SK-N-SH treated with all-trans-retinoic acid at 6 μM for 48 hours (cell line): ENCODE measurements around the gene TACR2.

ENCODE experiments used
- ATAC-seq: fragments of 200-7000 bp; cut with Tn5 transposase; 3 replicates; pipeline ENCODE4 v1.9.1; 2020; ENCODE audit warnings: mild to moderate bottlenecking, moderate library complexity
- ARNTL ChIP-seq: fragments of 450-650 bp; formaldehyde crosslinking; IDR thresholded peaks from 2 replicates; pipeline ENCODE4 v1.5.0; 2020; ENCODE audit warnings: low read depth, mild to moderate bottlenecking, moderate library complexity, borderline replicate concordance
- CSDC2 ChIP-seq: fragments of 250-450 bp; sonication (Bioruptor Pico); IDR thresholded peaks from 2 replicates; pipeline ENCODE4 v1.5.0; 2020; ENCODE audit warnings: mild to moderate bottlenecking, moderate library complexity
- CSRNP3 ChIP-seq: fragments of 250-450 bp; sonication (Bioruptor Pico); IDR thresholded peaks from 2 replicates; pipeline ENCODE4 v1.5.1; 2021; ENCODE audit warnings: mild to moderate bottlenecking, moderate library complexity
- ESRRG ChIP-seq: fragments of 250-450 bp; sonication (Bioruptor Pico); IDR thresholded peaks from 2 replicates; pipeline ENCODE4 v1.6.1; 2021; ENCODE audit warnings: mild to moderate bottlenecking
- GLIS3 ChIP-seq: fragments of 250-450 bp; sonication (Bioruptor Pico); IDR thresholded peaks from 2 replicates; pipeline ENCODE4 v1.5.0; 2020; ENCODE audit warnings: mild to moderate bottlenecking, moderate library complexity
- ISL1 ChIP-seq: fragments of 250-450 bp; sonication (Bioruptor Pico); IDR thresholded peaks from 2 replicates; pipeline ENCODE4 v2.1.2; 2022; ENCODE audit warnings: mild to moderate bottlenecking, moderate library complexity
- OSR1 ChIP-seq: fragments of 250-450 bp; sonication (Bioruptor Pico); IDR thresholded peaks from 2 replicates; pipeline ENCODE4 v1.8.0; 2022; ENCODE audit warnings: moderate library complexity, mild to moderate bottlenecking, inconsistent platforms
- POU6F1 ChIP-seq: fragments of 250-450 bp; sonication (Bioruptor Pico); IDR thresholded peaks from 2 replicates; pipeline ENCODE4 v1.8.0; 2021; ENCODE audit warnings: low read depth, mild to moderate bottlenecking, moderate library complexity, borderline replicate concordance
- PPARA ChIP-seq: fragments of 250-450 bp; sonication (Bioruptor Pico); IDR thresholded peaks from 2 replicates; pipeline ENCODE4 v1.5.0; 2020; ENCODE audit warnings: mild to moderate bottlenecking, borderline replicate concordance
- RARB ChIP-seq: fragments of 250-450 bp; sonication (Bioruptor Pico); IDR thresholded peaks from 2 replicates; pipeline ENCODE4 v1.8.0; 2021; ENCODE audit warnings: mild to moderate bottlenecking, moderate library complexity
- SNAI2 ChIP-seq: fragments of 250-450 bp; sonication (Bioruptor Pico); IDR thresholded peaks from 2 replicates; pipeline ENCODE4 v1.5.0; 2020; ENCODE audit warnings: mild to moderate bottlenecking, moderate library complexity
- TCF4 ChIP-seq: fragments of 250-450 bp; sonication (Bioruptor Pico); IDR thresholded peaks from 2 replicates; pipeline ENCODE4 v1.8.0; 2021; ENCODE audit warnings: mild to moderate bottlenecking, moderate library complexity, borderline replicate concordance
- TOX ChIP-seq: fragments of 250-450 bp; sonication (Bioruptor Pico); IDR thresholded peaks from 2 replicates; pipeline ENCODE4 v1.8.0; 2021; ENCODE audit warnings: mild to moderate bottlenecking, moderate library complexity, borderline replicate concordance
- ZC3H10 ChIP-seq: fragments of 250-450 bp; sonication (Bioruptor Pico); IDR thresholded peaks from 2 replicates; pipeline ENCODE4 v1.5.1; 2021; ENCODE audit warnings: mild to moderate bottlenecking, moderate library complexity
- ZFP3 ChIP-seq: fragments of 250-450 bp; sonication (Bioruptor Pico); IDR thresholded peaks from 2 replicates; pipeline ENCODE4 v1.5.0; 2020; ENCODE audit warnings: mild to moderate bottlenecking, moderate library complexity
- ZFP30 ChIP-seq: fragments of 450-650 bp; formaldehyde crosslinking; IDR thresholded peaks from 2 replicates; pipeline ENCODE4 v1.5.0; 2022; ENCODE audit warnings: mild to moderate bottlenecking, moderate library complexity
- ZNF565 ChIP-seq: fragments of 450-650 bp; formaldehyde crosslinking; conservative IDR thresholded peaks from 2 replicates; pipeline ENCODE4 v1.5.0; 2020; ENCODE audit warnings: low read depth, mild to moderate bottlenecking, moderate library complexity
- ZNF70 ChIP-seq: fragments of 450-650 bp; formaldehyde crosslinking; IDR thresholded peaks from 2 replicates; pipeline ENCODE4 v1.5.0; 2020; ENCODE audit warnings: mild to moderate bottlenecking, moderate library complexity
- ZNF8 ChIP-seq: fragments of 450-650 bp; formaldehyde crosslinking; IDR thresholded peaks from 2 replicates; pipeline ENCODE4 v1.5.0; 2020; ENCODE audit warnings: mild to moderate bottlenecking, moderate library complexity
- TF ChIP-seq, protein P1 (sequence below): fragments of 250-450 bp; sonication (Bioruptor Pico); IDR thresholded peaks from 2 replicates; pipeline ENCODE4 v1.5.1; 2020; ENCODE audit warnings: low read depth, mild to moderate bottlenecking, moderate library complexity
- TF ChIP-seq, protein P2 (sequence below): fragments of 250-450 bp; sonication (Bioruptor Pico); IDR thresholded peaks from 2 replicates; pipeline ENCODE4 v1.8.0; 2020; ENCODE audit warnings: mild to moderate bottlenecking, moderate library complexity, borderline replicate concordance

The TACR2 gene

DNA sequence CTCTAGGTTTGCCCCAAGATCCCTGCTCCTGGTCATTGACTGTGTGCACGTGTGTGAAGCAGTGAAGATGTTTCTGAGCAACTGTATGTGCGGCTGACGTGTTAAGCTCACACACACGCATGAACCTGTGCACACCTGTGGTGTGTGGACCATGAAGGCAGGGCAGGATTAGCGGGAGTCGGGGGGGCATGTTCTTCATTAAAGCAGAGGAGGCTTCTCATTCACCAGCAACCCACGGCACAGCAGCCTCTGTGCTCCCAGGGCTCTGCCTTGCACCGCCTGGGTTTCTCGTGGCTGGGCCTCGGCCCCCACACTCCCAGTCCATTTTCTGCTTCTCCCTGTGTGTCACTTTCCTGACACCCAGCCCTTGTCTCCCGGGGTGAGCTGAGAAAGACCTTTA, 824 bp upstream of the TACR2 start:
- TF ChIP-seq ZNF565 (no peak), ARNTL (no peak)
- TF ChIP-seq, protein P1, sequence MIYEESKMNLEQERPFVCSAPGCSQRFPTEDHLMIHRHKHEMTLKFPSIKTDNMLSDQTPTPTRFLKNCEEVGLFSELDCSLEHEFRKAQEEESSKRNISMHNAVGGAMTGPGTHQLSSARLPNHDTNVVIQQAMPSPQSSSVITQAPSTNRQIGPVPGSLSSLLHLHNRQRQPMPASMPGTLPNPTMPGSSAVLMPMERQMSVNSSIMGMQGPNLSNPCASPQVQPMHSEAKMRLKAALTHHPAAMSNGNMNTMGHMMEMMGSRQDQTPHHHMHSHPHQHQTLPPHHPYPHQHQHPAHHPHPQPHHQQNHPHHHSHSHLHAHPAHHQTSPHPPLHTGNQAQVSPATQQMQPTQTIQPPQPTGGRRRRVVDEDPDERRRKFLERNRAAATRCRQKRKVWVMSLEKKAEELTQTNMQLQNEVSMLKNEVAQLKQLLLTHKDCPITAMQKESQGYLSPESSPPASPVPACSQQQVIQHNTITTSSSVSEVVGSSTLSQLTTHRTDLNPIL (CRISPR knock-in tag) = no peak
- ATAC-seq = no peak

- ATAC-seq = no peak
- TF ChIP-seq CSRNP3 (CRISPR knock-in tag) (no peak), ZC3H10 (no peak)
Observed at GRCh38 chr10:69415951-69416350, 767 bp downstream of the TACR2 start.

DNA sequence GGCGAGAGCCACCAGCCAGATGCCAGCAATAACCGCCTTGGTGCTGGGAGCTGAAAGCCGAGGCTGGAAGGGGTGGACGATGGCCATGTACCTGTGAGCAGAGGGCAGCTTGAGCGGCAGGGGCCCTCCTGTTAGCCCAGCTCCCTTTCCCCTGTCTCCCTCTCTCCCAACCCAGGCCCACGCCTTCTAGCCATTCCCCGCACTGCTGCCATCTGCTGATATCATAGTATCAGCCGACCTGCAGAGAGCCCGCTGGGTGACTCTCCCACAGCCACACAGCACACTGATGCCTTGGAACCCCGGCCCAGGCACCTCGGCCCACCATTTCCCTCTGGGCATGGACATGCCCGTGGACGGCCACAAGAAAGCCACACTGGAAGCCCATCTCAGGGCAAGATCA, 1.7 kb downstream of the TACR2 start:
- ATAC-seq = no peak
- TF ChIP-seq TCF4 = no peak
- TF ChIP-seq, protein P2, sequence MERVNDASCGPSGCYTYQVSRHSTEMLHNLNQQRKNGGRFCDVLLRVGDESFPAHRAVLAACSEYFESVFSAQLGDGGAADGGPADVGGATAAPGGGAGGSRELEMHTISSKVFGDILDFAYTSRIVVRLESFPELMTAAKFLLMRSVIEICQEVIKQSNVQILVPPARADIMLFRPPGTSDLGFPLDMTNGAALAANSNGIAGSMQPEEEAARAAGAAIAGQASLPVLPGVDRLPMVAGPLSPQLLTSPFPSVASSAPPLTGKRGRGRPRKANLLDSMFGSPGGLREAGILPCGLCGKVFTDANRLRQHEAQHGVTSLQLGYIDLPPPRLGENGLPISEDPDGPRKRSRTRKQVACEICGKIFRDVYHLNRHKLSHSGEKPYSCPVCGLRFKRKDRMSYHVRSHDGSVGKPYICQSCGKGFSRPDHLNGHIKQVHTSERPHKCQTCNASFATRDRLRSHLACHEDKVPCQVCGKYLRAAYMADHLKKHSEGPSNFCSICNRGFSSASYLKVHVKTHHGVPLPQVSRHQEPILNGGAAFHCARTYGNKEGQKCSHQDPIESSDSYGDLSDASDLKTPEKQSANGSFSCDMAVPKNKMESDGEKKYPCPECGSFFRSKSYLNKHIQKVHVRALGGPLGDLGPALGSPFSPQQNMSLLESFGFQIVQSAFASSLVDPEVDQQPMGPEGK = no peak
- TF ChIP-seq, protein P1 (CRISPR knock-in tag) = no peak
- TF ChIP-seq OSR1 (CRISPR knock-in tag) = no peak
- no peak for TF ChIP-seq TOX (CRISPR knock-in tag)
- TF ChIP-seq ZFP30 (CRISPR knock-in tag) = no peak
- TF ChIP-seq GLIS3 (CRISPR knock-in tag) = no peak
- no peak for TF ChIP-seq ZNF565
- no peak for TF ChIP-seq PPARA
- TF ChIP-seq ARNTL = no peak
- TF ChIP-seq RARB (CRISPR knock-in tag) = no peak
- TF ChIP-seq ZNF8 (CRISPR knock-in tag) = no peak
- TF ChIP-seq ISL1 (CRISPR knock-in tag) = no peak
- no peak for TF ChIP-seq ZFP3
- TF ChIP-seq POU6F1 (CRISPR knock-in tag) = no peak
- no peak for TF ChIP-seq SNAI2 (CRISPR knock-in tag)
- TF ChIP-seq, all 23 proteins: peak for 0

DNA sequence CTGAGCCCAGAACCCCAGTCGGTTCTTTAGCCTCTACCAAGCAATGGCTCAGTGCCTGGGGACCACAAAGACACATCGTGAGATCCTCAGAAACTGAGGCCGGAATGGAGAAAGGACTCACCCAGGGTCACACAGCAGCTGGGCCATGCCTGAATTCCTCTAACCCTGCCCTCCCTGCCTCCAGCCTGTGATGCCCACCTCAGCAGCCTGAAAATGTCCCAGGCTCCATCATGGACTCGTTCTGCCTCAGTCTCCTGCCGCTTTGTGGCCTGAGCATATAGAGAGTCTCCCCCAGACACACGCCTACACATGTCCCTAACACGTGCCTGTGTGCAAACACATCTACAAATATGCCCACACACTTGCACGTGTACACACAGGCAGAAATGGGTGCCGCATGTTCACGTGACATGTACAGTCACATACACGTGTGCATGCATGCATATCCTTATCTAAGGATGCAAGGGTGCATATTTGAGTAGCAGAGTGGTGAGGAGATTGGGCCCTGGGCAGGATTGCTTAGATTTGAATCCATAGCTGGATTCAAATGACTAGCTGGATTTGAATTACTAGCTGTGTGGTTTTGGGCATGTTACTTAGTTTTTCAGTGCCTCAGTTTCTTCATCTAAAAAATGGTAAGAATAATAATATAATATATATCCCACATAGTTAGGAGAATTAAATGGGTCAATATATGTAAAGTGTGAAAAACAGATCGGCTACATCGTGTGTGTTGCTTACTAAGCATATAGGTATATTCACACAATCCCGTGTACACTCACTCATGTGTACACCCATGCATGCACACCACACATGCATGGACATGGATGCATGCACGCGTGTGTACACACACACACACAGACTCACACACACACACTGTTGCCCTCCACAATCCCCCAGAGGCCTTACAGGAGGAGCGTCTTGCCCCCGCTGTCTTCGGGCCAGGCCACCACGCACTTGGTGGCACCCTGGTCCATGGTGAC, 2.4 kb downstream of the TACR2 start:
- TF ChIP-seq ZFP30 (CRISPR knock-in tag) (no peak), TCF4 (no peak), POU6F1 (CRISPR knock-in tag) (no peak), ZFP3 (no peak), RARB (CRISPR knock-in tag) (no peak), ZC3H10 (no peak), CSDC2 (CRISPR knock-in tag) (no peak), ARNTL (no peak), ESRRG (CRISPR knock-in tag) (no peak), ZNF70 (CRISPR knock-in tag) (no peak)
- ATAC-seq = no peak
